ENCODE results near the gene ATP10B.

DNA sequence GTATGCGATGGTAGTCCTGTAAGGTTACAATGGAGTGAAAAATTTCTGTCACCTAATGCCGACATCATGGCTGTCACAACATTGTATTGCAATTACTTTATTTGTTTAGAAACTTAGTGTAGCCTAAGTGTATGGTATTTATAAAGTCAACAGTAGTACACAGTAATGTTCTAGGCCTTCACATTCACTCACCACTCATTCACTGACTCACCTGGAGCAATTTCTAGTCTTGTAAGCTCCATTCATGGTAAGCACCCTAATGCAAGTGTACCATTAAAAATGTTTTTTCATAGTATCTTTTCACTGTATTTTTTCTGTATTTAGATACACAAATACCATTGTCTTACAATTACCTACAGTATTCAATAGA is 58.5 kb downstream of the ATP10B start:
- TF ChIP-seq SP1 (IDR thresholded peaks at IDR 0.05) = no peak
- TF ChIP-seq, protein P1, sequence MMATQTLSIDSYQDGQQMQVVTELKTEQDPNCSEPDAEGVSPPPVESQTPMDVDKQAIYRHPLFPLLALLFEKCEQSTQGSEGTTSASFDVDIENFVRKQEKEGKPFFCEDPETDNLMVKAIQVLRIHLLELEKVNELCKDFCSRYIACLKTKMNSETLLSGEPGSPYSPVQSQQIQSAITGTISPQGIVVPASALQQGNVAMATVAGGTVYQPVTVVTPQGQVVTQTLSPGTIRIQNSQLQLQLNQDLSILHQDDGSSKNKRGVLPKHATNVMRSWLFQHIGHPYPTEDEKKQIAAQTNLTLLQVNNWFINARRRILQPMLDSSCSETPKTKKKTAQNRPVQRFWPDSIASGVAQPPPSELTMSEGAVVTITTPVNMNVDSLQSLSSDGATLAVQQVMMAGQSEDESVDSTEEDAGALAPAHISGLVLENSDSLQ (IDR thresholded peaks at IDR 0.05) = no peak
- no peak for TF ChIP-seq ELF4 (IDR thresholded peaks at IDR 0.05)
- no peak for TF ChIP-seq SUZ12 (IDR thresholded peaks at IDR 0.05)
- no peak for TF ChIP-seq ZNF384 (IDR thresholded peaks at IDR 0.05)
- no peak for TF ChIP-seq FOXK2 (IDR thresholded peaks at IDR 0.05)
- TF ChIP-seq TARDBP (IDR thresholded peaks at IDR 0.05) = no peak
- TF ChIP-seq BHLHE40 (IDR thresholded peaks at IDR 0.05; ENCODE audit: borderline replicate concordance) = no peak
- TF ChIP-seq NFRKB (IDR thresholded peaks at IDR 0.05) = no peak
- TF ChIP-seq HDGF (IDR thresholded peaks at IDR 0.05; ENCODE audit: borderline replicate concordance) = no peak
- no peak for TF ChIP-seq ARNT (IDR thresholded peaks at IDR 0.05)
- TF ChIP-seq FOXM1 (IDR thresholded peaks at IDR 0.05; ENCODE audit: borderline replicate concordance) = no peak
- TF ChIP-seq FOXA1 (IDR thresholded peaks at IDR 0.05) = no peak
- no peak for TF ChIP-seq CTBP1 (IDR thresholded peaks at IDR 0.05; ENCODE audit: borderline replicate concordance)

Measured in HEK293T (cell line).